Adipose tissue (tissue), 3 donors: Measurements from ENCODE around the gene EXD1. TPM values are rescaled to one million over a fixed set of nuclear protein-coding genes. Genes with fewer than 3 reads are reported as not detected.
"Not testable (repeated sequence)": the region's sequence is repeated elsewhere in the genome, so short reads cannot be mapped to it uniquely, and the experiment has no call there.

Experiments used
- H3K27ac ChIP-seq: one replicate; pipeline ENCODE4 v1.5.1; 2013; ENCODE audit warnings: low read depth, low read length
- WGBS, 3 donors: extraction: QIAGEN DNeasy Blood & Tissue Kit; methylation state at CpG; one replicate each; pipeline ENCODE4 v1.1.7; 2013; 5-methylcytosine and 5-hydroxymethylcytosine counted together
- polyA plus RNA-seq, 3 donors: library from polyadenylated mRNA; stranded (reverse); fragments of 200-250 nt; gene quantifications; one replicate each; pipeline ENCODE4 v1.2.3, GENCODE V29; 2013
- donor health status: healthy with polysubstance abuse.
- donor health status: Bipolar disorder and iron deficiency.
- donor health status: healthy.

The EXD1 gene
- polyA plus RNA-seq, 3 donors: 0.10 TPM; not detected in 2

- 78 to 88% (median 84%) methylated on average over 15 of the region's 15 CpGs for WGBS, 3 donors
- no peak overlapping the region for H3K27ac ChIP-seq
Measured at GRCh38 chr15:41160639-41161315, 69.8 kb downstream of the EXD1 start.

GRCh38 chr15:41154412-41154811 lies 76.1 kb downstream of the EXD1 start:
- WGBS, 3 donors: 51 to 60% (median 59%) methylated on average over 2 of the region's 2 CpGs
- H3K27ac ChIP-seq: no peak overlapping the region

GRCh38 chr15:41153733-41154132 lies 76.8 kb downstream of the EXD1 start:
- H3K27ac ChIP-seq: no peak overlapping the region

GRCh38 chr15:41151451-41152005 lies 79.0 kb downstream of the EXD1 start:
- no peak overlapping the region for H3K27ac ChIP-seq
- WGBS, 3 donors: 97 to 98% (median 97%) methylated on average over 36 to 37 of the region's 37 CpGs

More at GRCh38 chr15:41153733-41154132, 76.8 kb downstream of the EXD1 start:
- WGBS, 3 donors: 88 to 92% (median 90%) methylated on average over 5 of the region's 5 CpGs

- WGBS, 3 donors: 73 to 86% (median 85%) methylated on average over 4 of the region's 4 CpGs
- H3K27ac ChIP-seq: no peak overlapping the region
Measured at GRCh38 chr15:41150279-41150678, 80.3 kb downstream of the EXD1 start.

- H3K27ac ChIP-seq: no peak overlapping the region
- WGBS, 3 donors: 68 to 75% (median 70%) methylated on average over 2 of the region's 2 CpGs
Measured at GRCh38 chr15:41148065-41148464, 82.5 kb downstream of the EXD1 start.

GRCh38 chr15:41139619-41140018 lies 90.9 kb downstream of the EXD1 start:
- no peak overlapping the region for H3K27ac ChIP-seq
- WGBS, 3 donors: 89 to 93% (median 93%) methylated on average over 5 of the region's 5 CpGs

- 85 to 96% (median 88%) methylated on average over 7 of the region's 7 CpGs for WGBS, 3 donors
- H3K27ac ChIP-seq: not testable (repeated sequence)
Measured at GRCh38 chr15:41139112-41139511, 91.4 kb downstream of the EXD1 start.

GRCh38 chr15:41135580-41135979 lies 95.0 kb downstream of the EXD1 start:
- not testable (repeated sequence) for H3K27ac ChIP-seq
- 88 to 93% (median 90%) methylated on average over 6 of the region's 6 CpGs for WGBS, 3 donors

- WGBS, 3 donors: 81 to 83% (median 83%) methylated on average over 10 of the region's 10 CpGs
- H3K27ac ChIP-seq: no peak overlapping the region
Measured at GRCh38 chr15:41133454-41133853, 97.1 kb downstream of the EXD1 start.

Other genes starting within 250 kb of the EXD1 start
- gene INO80, start 114.5 kb downstream of the EXD1 start, polyA plus RNA-seq: 10 to 100 TPM in 2 of 3 donors, 1 to 10 TPM in 1; 7.5 to 17.5 (median 13.4) TPM
- gene CHP1, start 511 bp upstream of the EXD1 start, polyA plus RNA-seq: 10 to 100 TPM; 38.0 to 71.5 (median 51.8) TPM
- gene OIP5, start 101.8 kb upstream of the EXD1 start, polyA plus RNA-seq: under 1 TPM in 2 of 3 donors, not detected in 1; 0.39 to 0.48 TPM
- gene NUSAP1, start 102.1 kb upstream of the EXD1 start, polyA plus RNA-seq: 1 to 10 TPM in 2 of 3 donors, under 1 TPM in 1; 0.95 to 2.0 (median 1.1) TPM
- gene NDUFAF1, start 171.7 kb upstream of the EXD1 start, polyA plus RNA-seq: 10 to 100 TPM; 11.1 to 23.8 (median 16.6) TPM
- gene RTF1, start 186.3 kb upstream of the EXD1 start, polyA plus RNA-seq: 10 to 100 TPM in 2 of 3 donors, 1 to 10 TPM in 1; 7.7 to 22.9 (median 16.3) TPM